K562 (cell line): Measurements from ENCODE around the gene ZBTB48. TPM values are rescaled to one million over a fixed set of nuclear protein-coding genes. Genes with fewer than 3 reads are reported as not detected.

Experiments used
- ATAC-seq: fragments of 200-7000 bp; cut with Tn5 transposase; 3 replicates; pipeline ENCODE4 v1.9.1; 2020; ENCODE audit warnings: moderate library complexity
- BruUV-seq: library from RNA; stranded (reverse); fragments of 400-500 nt; replicated peaks from 2 replicates; lab custom pipeline; 2021; lab: Mats Ljungman, UMichigan
- CTCF ChIA-PET: fragments of 300-600 bp; formaldehyde crosslinking; extraction: SDS; loops from one replicate; lab custom pipeline; 2021; ENCODE audit warnings: low intra/inter-chr PET ratio; lab: Yijun Ruan, JAX
- POLR2A ChIA-PET: fragments of 300-600, 350-650 bp; sonication (Branson Sonifier 250); formaldehyde crosslinking; extraction: SDS; loops from one replicate; lab custom pipeline; 2021; ENCODE audit warnings: antibody characterized with exemption, inconsistent platforms; lab: Yijun Ruan, JAX
- DNase-seq, 4 experiments: peaks; one replicate each; pipeline versions ENCODE4 v3.0.0 to v3.0.0-alpha.2; 2011 to 2018; ENCODE audit warnings: low spot score in 3 of 4, mixed read lengths in 3 of 4; ENCODE audit errors: extremely low read depth in 1 of 4
- FAIRE-seq: peaks from 2 replicates; lab custom pipeline; 2011; peaks lifted over from hg19 to GRCh38; lab: Jason Lieb, UNC
- H2AFZ ChIP-seq: 2 replicates; pipeline ENCODE4 v1.6.0; 2011; ENCODE audit warnings: low read depth, low read length, control low read depth, inconsistent platforms
- H3K27ac ChIP-seq: fragments of 200-600 bp; 3 replicates; pipeline ENCODE4 v1.8.0; 2011; ENCODE audit warnings: low read depth, mild to moderate bottlenecking, control low read depth, inconsistent platforms, low read length, moderate library complexity, mixed read lengths; ENCODE audit errors: extremely low read depth
- H3K27me3 ChIP-seq, 2 experiments: fragments of 300-600 bp in 1 of 2; 2 replicates in 1 of 2; 3 replicates in 1 of 2; pipeline versions ENCODE4 v1.6.0 to v1.8.0; 2011; ENCODE audit warnings: inconsistent platforms in 2 of 2, low read length in 2 of 2, mild to moderate bottlenecking in 1 of 2, mixed read lengths in 1 of 2, moderate library complexity in 1 of 2; ENCODE audit not compliant: control insufficient read depth in 2 of 2, insufficient read depth in 2 of 2
- H3K36me3 ChIP-seq: fragments of 300-600 bp; 3 replicates; pipeline ENCODE4 v1.8.0; 2011; ENCODE audit warnings: mild to moderate bottlenecking, low read length, inconsistent platforms; ENCODE audit not compliant: control insufficient read depth, insufficient read depth
- H3K4me1 ChIP-seq, 2 experiments: fragments of 200-600 bp in 1 of 2; replicated peaks in 1 of 2; 2 replicates in 1 of 2; 3 replicates in 1 of 2; pipeline versions ENCODE4 v1.5.1 to v1.8.0; 2011; ENCODE audit warnings: inconsistent platforms in 2 of 2, low read length in 2 of 2, mild to moderate bottlenecking in 1 of 2, mixed read lengths in 1 of 2, moderate library complexity in 1 of 2; ENCODE audit not compliant: control insufficient read depth in 2 of 2, insufficient read depth in 2 of 2
- H3K4me2 ChIP-seq: 2 replicates; pipeline ENCODE4 v1.6.1; 2011; ENCODE audit warnings: low read length, control low read depth, inconsistent platforms, mixed read lengths; ENCODE audit not compliant: insufficient read depth
- H3K4me3 ChIP-seq: fragments of 200-600 bp; sonication (generic), shearing (Covaris generic); 2 replicates; pipeline ENCODE4 v1.5.1; 2016; ENCODE audit warnings: control low read depth, inconsistent platforms
- H3K79me2 ChIP-seq: fragments of 200-600 bp; 3 replicates; pipeline ENCODE4 v1.8.0; 2011; ENCODE audit warnings: low read length, inconsistent platforms; ENCODE audit not compliant: control insufficient read depth, insufficient read depth
- H3K9ac ChIP-seq, 2 experiments: 2 replicates each; pipeline versions ENCODE4 v1.6.0 to v1.6.1; 2011; ENCODE audit warnings: low read depth in 2 of 2, low read length in 2 of 2, control low read depth in 1 of 2, inconsistent platforms in 1 of 2, mild to moderate bottlenecking in 1 of 2, mixed read lengths in 1 of 2; ENCODE audit not compliant: insufficient read depth in 1 of 2
- H3K9me1 ChIP-seq: one replicate; pipeline ENCODE4 v1.6.0; 2011; ENCODE audit warnings: inconsistent platforms, mild to moderate bottlenecking, low read length, moderate library complexity; ENCODE audit not compliant: control insufficient read depth, insufficient read depth
- H3K9me3 ChIP-seq: replicated peaks from 2 replicates; pipeline ENCODE4 v1.5.1; 2011; ENCODE audit warnings: low read depth, low read length, inconsistent platforms; ENCODE audit not compliant: control insufficient read depth, insufficient read depth
- H4K20me1 ChIP-seq: replicated peaks from 2 replicates; pipeline ENCODE4 v1.6.1; 2011; ENCODE audit warnings: low read length, inconsistent platforms, mixed read lengths; ENCODE audit not compliant: control insufficient read depth, insufficient read depth
- ARID3B ChIP-seq: fragments of 250-450 bp; sonication (Bioruptor Pico); IDR thresholded peaks from 2 replicates; pipeline ENCODE4 v1.4.0; 2020; ENCODE audit warnings: borderline replicate concordance
- ATF1 ChIP-seq, 2 experiments: fragments of 450-650 bp in 1 of 2; IDR thresholded peaks; 2 replicates each; pipeline ENCODE4 v1.6.1; 2016; ENCODE audit warnings: missing compliant biosample characterization in 1 of 2, missing genetic modification characterization in 1 of 2
- BDP1 ChIP-seq: IDR thresholded peaks from 3 replicates; pipeline ENCODE4 v1.6.1; 2011; ENCODE audit not compliant: insufficient read length, insufficient read depth
- EGR1 ChIP-seq: fragments of 450-650 bp; conservative IDR thresholded peaks from 2 replicates; pipeline ENCODE4 v1.6.1; 2017; ENCODE audit warnings: mild to moderate bottlenecking
- FOXM1 ChIP-seq, 2 experiments: fragments of 450-650 bp in 1 of 2; sonication (generic) in 1 of 2; formaldehyde crosslinking in 1 of 2; IDR thresholded peaks; 2 replicates each; pipeline versions ENCODE4 v1.6.1 to v1.9.0; 2017 to 2022; ENCODE audit warnings: low read depth in 2 of 2, mild to moderate bottlenecking in 2 of 2, missing genetic modification reagents in 1 of 2, moderate library complexity in 1 of 2
- NCOR1 ChIP-seq: fragments of 450-650 bp; IDR thresholded peaks from 2 replicates; pipeline ENCODE4 v1.6.1; 2016; ENCODE audit warnings: mild to moderate bottlenecking, moderate library complexity
- NFIC ChIP-seq: fragments of 450-650 bp; IDR thresholded peaks from 2 replicates; pipeline ENCODE4 v1.6.1; 2017; ENCODE audit warnings: mild to moderate bottlenecking, inconsistent platforms
- NR2F6 ChIP-seq: fragments of 450-650 bp; formaldehyde crosslinking; IDR thresholded peaks from 2 replicates; pipeline ENCODE4 v1.4.0; 2020; ENCODE audit warnings: mild to moderate bottlenecking
- PBX2 ChIP-seq, 2 experiments: IDR thresholded peaks in 1 of 2; conservative IDR thresholded peaks in 1 of 2; 2 replicates each; pipeline ENCODE4 v1.6.1; 2016; ENCODE audit warnings: low read depth in 2 of 2, mild to moderate bottlenecking in 1 of 2, missing compliant biosample characterization in 1 of 2, missing genetic modification characterization in 1 of 2, moderate library complexity in 1 of 2
- RB1 ChIP-seq: fragments of 450-650 bp; IDR thresholded peaks from 2 replicates; pipeline ENCODE4 v1.6.1; 2017; ENCODE audit warnings: low read depth, mild to moderate bottlenecking
- ZBTB7A ChIP-seq: IDR thresholded peaks from 2 replicates; pipeline ENCODE4 v1.6.1; 2011; ENCODE audit warnings: low read depth, mild to moderate bottlenecking, low read length, moderate library complexity, borderline replicate concordance; ENCODE audit not compliant: control insufficient read depth
- ZNF12 ChIP-seq: sonication (generic); formaldehyde crosslinking; IDR thresholded peaks from 2 replicates; pipeline ENCODE4 v1.4.0; 2020; ENCODE audit warnings: mild to moderate bottlenecking, missing genetic modification reagents
- ZNF23 ChIP-seq: fragments of 250-450 bp; sonication (Bioruptor Pico); IDR thresholded peaks from 2 replicates; pipeline ENCODE4 v1.4.0; 2020; ENCODE audit warnings: mild to moderate bottlenecking
- ZNF253 ChIP-seq: fragments of 250-450 bp; sonication (Bioruptor Pico); conservative IDR thresholded peaks from 2 replicates; pipeline ENCODE4 v1.6.1; 2021; ENCODE audit warnings: mild to moderate bottlenecking
- ZNF311 ChIP-seq: fragments of 250-450 bp; sonication (Bioruptor Pico); IDR thresholded peaks from 2 replicates; pipeline ENCODE4 v1.4.0; 2020; ENCODE audit warnings: mild to moderate bottlenecking, moderate library complexity
- WGBS: fragments of 100-300 bp; shearing (Covaris generic); methylation state at CpG from one replicate; pipeline ENCODE4 v1.1.6; 2016; ENCODE audit warnings: low coverage, mixed read lengths; ENCODE audit not compliant: insufficient coverage; ENCODE audit errors: missing lambda C conversion rate; 5-methylcytosine and 5-hydroxymethylcytosine counted together
- in situ Hi-C: fragments of 300-500 bp; cut with MboI; formaldehyde crosslinking; loops from 4 replicates; pipeline ENCODE4 v1.15.0; 2018; ENCODE audit warnings: inconsistent platforms, mixed read lengths
- intact Hi-C: fragments of 100-400 bp; cut with micrococcal nuclease; formaldehyde crosslinking; loops from 2 replicates; pipeline ENCODE4 v1.14.2; 2022
- polyA plus RNA-seq, 8 experiments: library from polyadenylated mRNA; depleted of rRNA in 4 of 8; stranded (reverse) in 5 of 8; unstranded in 3 of 8; fragments of >200 nt; fragmentation: Nextera tagmentation in 2 of 8; fragmentation: Illumina TruSeq in 1 of 8; extraction: Ambion mirVana in 2 of 8; extraction: Trizol in 1 of 8; gene quantifications; 2 replicates each; pipeline versions ENCODE4 v1.2.1 to v1.2.3, GENCODE V29; 2011 to 2014; ENCODE audit warnings: inconsistent platforms in 1 of 8, missing spikeins in 1 of 8
- total RNA-seq, 7 experiments: library from RNA; depleted of rRNA in 6 of 7; stranded (reverse); fragments of >200 nt in 6 of 7; fragmentation: Illumina TruSeq in 2 of 7; extraction: Trizol in 2 of 7; gene quantifications; 2 replicates each; pipeline versions ENCODE4 v1.2.1 to v1.2.3, GENCODE V29; 2011 to 2021; ENCODE audit warnings: low replicate concordance in 1 of 7

The ZBTB48 gene
- total and polyA plus RNA-seq, 9 of the 15 experiments (the other 6 are each of a cell fraction or from before 2014, with no cell fraction given): 1.9 to 66.9 (median 29.5) TPM

- TF ChIP-seq ARID3B (no peak), ZNF23 (no peak), ZNF253 (CRISPR knock-in tag) (no peak)
Observed at GRCh38 chr1:6578624-6579373, 995 bp upstream of the ZBTB48 start (continued).

- BruUV-seq: TSS peak; percentile 66
- peaks cover 10% of the 10 kb centered on the region for H3K9me1 ChIP-seq
- CTCF ChIA-PET: interaction anchor here (1.3 kb wide), 1 partner anchor 26 kb away, joined by 4 read pairs; the partner anchor contains the start of gene NOL9
- peak overlapping the region; percentile 88 for H2AFZ ChIP-seq
- peaks cover 23% of the 10 kb centered on the region for H4K20me1 ChIP-seq
- peak overlapping the region; percentile 74 for H3K4me3 ChIP-seq
- peaks cover 41 to 58% of the 10 kb centered on the region in 2 experiments for H3K4me1 ChIP-seq
- peak overlapping the region; percentile 74 to 96 for H3K9ac ChIP-seq
- H3K4me2 ChIP-seq: peak overlapping the region; percentile 96
- WGBS: under 1% methylated on average over 14 of the region's 30 CpGs
- DNase-seq (peak in 1 of 4 experiments; percentile 55), FAIRE-seq (no peak), ATAC-seq (peak; percentile 49)
- peak overlapping the region; percentile 73 for H3K27ac ChIP-seq
- POLR2A ChIA-PET: interaction anchor here (0.6 to 13.4 kb wide), 13 partner anchors 9 to 1969 kb away, joined by 3 to 221 read pairs (median 4); partner anchors contain the start of genes KLHL21 and NOL9
- no peaks in the 10 kb centered on the region for H3K27me3 ChIP-seq
- intact Hi-C loops: loop anchor here (2.0 kb wide), 1 partner anchor 21 kb away; no protein-coding TSS in a partner anchor
- peaks cover 18% of the 10 kb centered on the region; the same call in 1 of the 3 replicates for H3K36me3 ChIP-seq
- H3K9me3 ChIP-seq: no peaks in the 10 kb centered on the region
- in situ Hi-C loops: no loop called here
- peaks cover 41% of the 10 kb centered on the region for H3K79me2 ChIP-seq
- TF ChIP-seq PBX2 (CRISPR knock-in tag; IDR thresholded peaks at IDR 0.05; ENCODE audit: low read depth) (no peak), PBX2 (tag; conservative IDR thresholded peaks at IDR 0.05; ENCODE audit: low read depth) (no peak), NR2F6 (CRISPR knock-in tag) (0 out of 2 replicates have a peak, but pooled peaks have one; percentile 39), FOXM1 (IDR thresholded peaks at IDR 0.05; ENCODE audit: low read depth) (no peak), FOXM1 (CRISPR knock-in tag; IDR thresholded peaks at IDR 0.05; ENCODE audit: low read depth) (peak; percentile 66; the same call in 1 of the 2 replicates), RB1 (no peak), ZNF311 (CRISPR knock-in tag) (no peak), NFIC (0 out of 2 replicates have a peak, but pooled peaks have one; percentile 4), ZBTB7A (0 out of 2 replicates have a peak, but pooled peaks have one; percentile 22), ATF1 (CRISPR knock-in tag; IDR thresholded peaks at IDR 0.05) (no peak), ATF1 (tag; IDR thresholded peaks at IDR 0.05) (peak; percentile 80), ZNF12 (0 out of 2 replicates have a peak, but pooled peaks have one; percentile 56), NCOR1 (no peak), BDP1 (no peak), EGR1 (0 out of 2 replicates have a peak, but pooled peaks have one; percentile 26)
Observed at GRCh38 chr1:6580119-6580592, 362 bp downstream of the ZBTB48 start.
